Activated naive CD8-positive, alpha-beta T cell (primary cell): ENCODE results near the gene GRIK3.
"Not testable (repeated sequence)": the region's sequence is repeated elsewhere in the genome, so short reads cannot be mapped to it uniquely, and the experiment has no call there.

Source experiments
- H3K27ac Mint-ChIP-seq: one replicate; pipeline ENCODE4 v1.8.0; 2021; ENCODE audit warnings: mixed read lengths
- H3K27me3 Mint-ChIP-seq: one replicate; pipeline ENCODE4 v1.8.0; 2021; ENCODE audit warnings: mixed read lengths
- H3K36me3 Mint-ChIP-seq: one replicate; pipeline ENCODE4 v1.8.0; 2021; ENCODE audit warnings: mixed read lengths
- H3K4me1 Mint-ChIP-seq: one replicate; pipeline ENCODE4 v1.8.0; 2021; ENCODE audit warnings: low read depth, mixed read lengths
- H3K4me3 Mint-ChIP-seq: one replicate; pipeline ENCODE4 v1.8.0; 2021; ENCODE audit warnings: mild to moderate bottlenecking, mixed read lengths
- H3K9me3 Mint-ChIP-seq: one replicate; pipeline ENCODE4 v1.8.0; 2021; ENCODE audit warnings: low read depth, mixed read lengths

Gene GRIK3

GRCh38 chr1:36911561-36912364, 122.6 kb downstream of the GRIK3 start:
- H3K27ac Mint-ChIP-seq: no peak overlapping the region
- H3K36me3 Mint-ChIP-seq: no peaks in the 10 kb centered on the region
- H3K4me1 Mint-ChIP-seq: no peaks in the 10 kb centered on the region
- H3K9me3 Mint-ChIP-seq: no peaks in the 10 kb centered on the region
- H3K27me3 Mint-ChIP-seq: peaks cover 11% of the 10 kb centered on the region
- H3K4me3 Mint-ChIP-seq: no peak overlapping the region

GRCh38 chr1:36910886-36911540, 123.3 kb downstream of the GRIK3 start:
- Mint-ChIP-seq H3K36me3 (no peaks in the 10 kb centered on the region), H3K27me3 (peaks cover 11% of the 10 kb centered on the region), H3K4me3 (no peak overlapping the region), H3K4me1 (no peaks in the 10 kb centered on the region), H3K9me3 (no peaks in the 10 kb centered on the region), H3K27ac (no peak overlapping the region)

GRCh38 chr1:36909946-36910725, 124.2 kb downstream of the GRIK3 start:
- no peaks in the 10 kb centered on the region for H3K4me1 Mint-ChIP-seq
- no peaks in the 10 kb centered on the region for H3K36me3 Mint-ChIP-seq
- H3K4me3 Mint-ChIP-seq: no peak overlapping the region
- H3K9me3 Mint-ChIP-seq: no peaks in the 10 kb centered on the region
- H3K27ac Mint-ChIP-seq: no peak overlapping the region
- H3K27me3 Mint-ChIP-seq: peaks cover 11% of the 10 kb centered on the region

GRCh38 chr1:36909359-36909758, 125.0 kb downstream of the GRIK3 start:
- H3K36me3 Mint-ChIP-seq, H3K4me3 Mint-ChIP-seq, H3K27ac Mint-ChIP-seq, H3K4me1 Mint-ChIP-seq, H3K9me3 Mint-ChIP-seq: not testable (repeated sequence)
- peaks cover 11% of the 10 kb centered on the region for H3K27me3 Mint-ChIP-seq

GRCh38 chr1:36908096-36908495, 126.2 kb downstream of the GRIK3 start:
- Mint-ChIP-seq H3K27ac (no peak overlapping the region), H3K4me1 (no peaks in the 10 kb centered on the region), H3K9me3 (no peaks in the 10 kb centered on the region), H3K4me3 (no peak overlapping the region), H3K27me3 (peaks cover 7% of the 10 kb centered on the region), H3K36me3 (no peaks in the 10 kb centered on the region)

- Mint-ChIP-seq H3K9me3 (peaks cover under 1% of the 10 kb centered on the region), H3K27ac (no peak overlapping the region), H3K4me1 (no peaks in the 10 kb centered on the region), H3K27me3 (peaks cover 6% of the 10 kb centered on the region), H3K4me3 (no peak overlapping the region), H3K36me3 (no peaks in the 10 kb centered on the region)
These were observed 127.8 kb downstream of the GRIK3 start for GRCh38 chr1:36906555-36906954.

- H3K27ac Mint-ChIP-seq: no peak overlapping the region
- H3K4me3 Mint-ChIP-seq: no peak overlapping the region
- peaks cover 4% of the 10 kb centered on the region for H3K27me3 Mint-ChIP-seq
- H3K4me1 Mint-ChIP-seq: no peaks in the 10 kb centered on the region
- H3K9me3 Mint-ChIP-seq: peaks cover 6% of the 10 kb centered on the region
- H3K36me3 Mint-ChIP-seq: no peaks in the 10 kb centered on the region
These were observed 128.4 kb downstream of the GRIK3 start for GRCh38 chr1:36905941-36906340.

- H3K4me1 Mint-ChIP-seq: no peaks in the 10 kb centered on the region
- H3K27ac Mint-ChIP-seq: no peak overlapping the region
- no peaks in the 10 kb centered on the region for H3K36me3 Mint-ChIP-seq
- H3K4me3 Mint-ChIP-seq: no peak overlapping the region
- peaks cover 7% of the 10 kb centered on the region for H3K9me3 Mint-ChIP-seq
- H3K27me3 Mint-ChIP-seq: peaks cover 6% of the 10 kb centered on the region
These were observed 134.2 kb downstream of the GRIK3 start for GRCh38 chr1:36900128-36900527.

- not testable (repeated sequence) for H3K9me3 Mint-ChIP-seq, H3K36me3 Mint-ChIP-seq, H3K27me3 Mint-ChIP-seq, H3K4me1 Mint-ChIP-seq, H3K27ac Mint-ChIP-seq, H3K4me3 Mint-ChIP-seq
These were observed 136.5 kb downstream of the GRIK3 start for GRCh38 chr1:36897813-36898212.

GRCh38 chr1:36894824-36895223, 139.5 kb downstream of the GRIK3 start:
- H3K27ac Mint-ChIP-seq: no peak overlapping the region
- H3K4me1 Mint-ChIP-seq: no peaks in the 10 kb centered on the region
- H3K9me3 Mint-ChIP-seq: no peaks in the 10 kb centered on the region
- no peak overlapping the region for H3K4me3 Mint-ChIP-seq
- H3K27me3 Mint-ChIP-seq: peaks cover 5% of the 10 kb centered on the region
- no peaks in the 10 kb centered on the region for H3K36me3 Mint-ChIP-seq

GRCh38 chr1:36890776-36891175, 143.5 kb downstream of the GRIK3 start:
- no peaks in the 10 kb centered on the region for H3K36me3 Mint-ChIP-seq
- H3K9me3 Mint-ChIP-seq: no peaks in the 10 kb centered on the region
- H3K27ac Mint-ChIP-seq: no peak overlapping the region
- H3K27me3 Mint-ChIP-seq: peaks cover 10% of the 10 kb centered on the region
- H3K4me3 Mint-ChIP-seq: no peak overlapping the region
- H3K4me1 Mint-ChIP-seq: no peaks in the 10 kb centered on the region

- Mint-ChIP-seq H3K4me1 (no peaks in the 10 kb centered on the region), H3K36me3 (no peaks in the 10 kb centered on the region), H3K4me3 (no peak overlapping the region), H3K27ac (no peak overlapping the region), H3K9me3 (no peaks in the 10 kb centered on the region), H3K27me3 (peaks cover 10% of the 10 kb centered on the region)
These were observed 144.7 kb downstream of the GRIK3 start for GRCh38 chr1:36889478-36890226.

- no peaks in the 10 kb centered on the region for H3K36me3 Mint-ChIP-seq
- no peak overlapping the region for H3K4me3 Mint-ChIP-seq
- H3K27ac Mint-ChIP-seq: no peak overlapping the region
- peaks cover 11% of the 10 kb centered on the region for H3K27me3 Mint-ChIP-seq
- no peaks in the 10 kb centered on the region for H3K4me1 Mint-ChIP-seq
- no peaks in the 10 kb centered on the region for H3K9me3 Mint-ChIP-seq
These were observed 145.4 kb downstream of the GRIK3 start for GRCh38 chr1:36888811-36889477.
